ENCODE data around the gene RSAD2.

RSAD2 gene

GRCh38 chr2:6920743-6921064 lies 43.1 kb downstream of the RSAD2 start:
- no peak overlapping the region for H3K4me2 ChIP-seq (ENCODE audit: low read depth, low read length, poor library complexity, severe bottlenecking)
- no peaks in the 10 kb centered on the region for H3F3A ChIP-seq (ENCODE audit: insufficient read depth)
- TF ChIP-seq CTCF (IDR thresholded peaks at IDR 0.05; ENCODE audit: insufficient read depth, low read length, poor library complexity, severe bottlenecking): no peak
- no peak for TF ChIP-seq EZH2phosphoT487 (conservative IDR thresholded peaks at IDR 0.05; ENCODE audit: low read length)
- H3K9ac ChIP-seq (ENCODE audit: low read length): no peak overlapping the region
- no peaks in the 10 kb centered on the region for H3K9me3 ChIP-seq (ENCODE audit: insufficient read depth, low read length)
- no peaks in the 10 kb centered on the region for H3K36me3 ChIP-seq (ENCODE audit: low read length)
- no peaks in the 10 kb centered on the region for H3K9me2 ChIP-seq (replicated peaks; ENCODE audit: insufficient read depth, low read length)
- no peaks in the 10 kb centered on the region for H4K20me1 ChIP-seq (ENCODE audit: low read depth, low read length)
- H3K27me3 ChIP-seq (ENCODE audit: low read length): no peaks in the 10 kb centered on the region
- H3K79me2 ChIP-seq (ENCODE audit: insufficient read depth, low read length): no peaks in the 10 kb centered on the region
- no peak overlapping the region for H3K4me3 ChIP-seq (ENCODE audit: insufficient read depth, low read length, poor library complexity, severe bottlenecking)
- H2AFZ ChIP-seq (ENCODE audit: low read depth, low read length, severe bottlenecking): no peak overlapping the region
- no peak overlapping the region for H3K27ac ChIP-seq (ENCODE audit: low read depth, low read length)

- Histone ChIP-seq H3K79me2 (ENCODE audit: insufficient read depth, low read length) (no peaks in the 10 kb centered on the region), H4K20me1 (ENCODE audit: low read depth, low read length) (no peaks in the 10 kb centered on the region), H3K9me3 (ENCODE audit: insufficient read depth, low read length) (no peaks in the 10 kb centered on the region), H3K27me3 (ENCODE audit: low read length) (no peaks in the 10 kb centered on the region), H3K9ac (ENCODE audit: low read length) (no peak overlapping the region), H3K36me3 (ENCODE audit: low read length) (no peaks in the 10 kb centered on the region), H3K27ac (ENCODE audit: low read depth, low read length) (no peak overlapping the region), H3K9me2 (replicated peaks; ENCODE audit: insufficient read depth, low read length) (no peaks in the 10 kb centered on the region), H3K4me2 (ENCODE audit: low read depth, low read length, poor library complexity, severe bottlenecking) (no peak overlapping the region), H2AFZ (ENCODE audit: low read depth, low read length, severe bottlenecking) (no peak overlapping the region), H3F3A (ENCODE audit: insufficient read depth) (no peaks in the 10 kb centered on the region), H3K4me3 (ENCODE audit: insufficient read depth, low read length, poor library complexity, severe bottlenecking) (no peak overlapping the region)
- TF ChIP-seq EZH2phosphoT487 (conservative IDR thresholded peaks at IDR 0.05; ENCODE audit: low read length) (no peak), CTCF (IDR thresholded peaks at IDR 0.05; ENCODE audit: insufficient read depth, low read length, poor library complexity, severe bottlenecking) (no peak)
Observed at GRCh38 chr2:6921321-6921922, 43.8 kb downstream of the RSAD2 start.

- Histone ChIP-seq H3K79me2 (ENCODE audit: insufficient read depth, low read length) (no peaks in the 10 kb centered on the region), H3K4me2 (ENCODE audit: low read depth, low read length, poor library complexity, severe bottlenecking) (no peak overlapping the region), H3K9me2 (replicated peaks; ENCODE audit: insufficient read depth, low read length) (no peaks in the 10 kb centered on the region), H3K36me3 (ENCODE audit: low read length) (no peaks in the 10 kb centered on the region), H3K27me3 (ENCODE audit: low read length) (no peaks in the 10 kb centered on the region), H3K9me3 (ENCODE audit: insufficient read depth, low read length) (no peaks in the 10 kb centered on the region), H3K4me3 (ENCODE audit: insufficient read depth, low read length, poor library complexity, severe bottlenecking) (no peak overlapping the region), H3K27ac (ENCODE audit: low read depth, low read length) (no peak overlapping the region), H3F3A (ENCODE audit: insufficient read depth) (no peaks in the 10 kb centered on the region), H2AFZ (ENCODE audit: low read depth, low read length, severe bottlenecking) (no peak overlapping the region), H4K20me1 (ENCODE audit: low read depth, low read length) (no peaks in the 10 kb centered on the region), H3K9ac (ENCODE audit: low read length) (no peak overlapping the region)
- no peak for TF ChIP-seq EZH2phosphoT487 (conservative IDR thresholded peaks at IDR 0.05; ENCODE audit: low read length)
- TF ChIP-seq CTCF (IDR thresholded peaks at IDR 0.05; ENCODE audit: insufficient read depth, low read length, poor library complexity, severe bottlenecking): no peak
Observed at GRCh38 chr2:6922201-6922656, 44.7 kb downstream of the RSAD2 start.
